ENCODE data around the gene ILKAP.

ILKAP gene

DNA sequence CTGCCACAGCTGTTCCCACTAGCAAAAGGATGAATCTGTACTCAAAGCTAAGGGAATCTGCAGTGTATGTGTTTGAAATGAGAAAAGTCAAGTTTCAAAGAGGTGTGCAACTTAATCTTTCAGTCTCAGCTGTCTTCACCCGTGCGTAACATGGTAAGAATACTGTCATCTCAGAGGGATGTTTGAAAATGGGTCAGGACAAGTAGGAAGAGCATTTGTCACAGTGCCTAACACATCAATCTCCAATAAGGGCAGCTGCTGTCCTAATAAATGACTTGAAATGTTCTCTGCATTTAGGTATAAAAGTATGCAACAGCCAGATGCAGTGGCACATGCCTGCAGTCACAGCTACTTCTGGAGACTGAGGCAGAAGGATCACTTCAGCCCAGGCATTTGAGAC lies 13.1 kb downstream of the ILKAP start:
- no peaks in the 10 kb centered on the region for H3K4me1 ChIP-seq (ENCODE audit: control insufficient read depth in 2 of 2, insufficient read depth in 2 of 2, low read length in 2 of 2)
- H3K9ac ChIP-seq (ENCODE audit: low read depth in 1 of 2, low read length in 2 of 2) = no peak overlapping the region
- no peak overlapping the region for H3K4me3 ChIP-seq (ENCODE audit: low read length in 2 of 2)
- peaks cover 57 to 66% of the 10 kb centered on the region in 2 donors for H3K36me3 ChIP-seq (ENCODE audit: control insufficient read depth in 2 of 2, insufficient read depth in 2 of 2, low read length in 2 of 2)
- H3K27me3 ChIP-seq (ENCODE audit: control insufficient read depth in 2 of 2, insufficient read depth in 2 of 2, low read length in 2 of 2) = no peaks in the 10 kb centered on the region
- no peak overlapping the region for H3K27ac ChIP-seq (ENCODE audit: low read depth in 2 of 2, low read length in 2 of 2)
- no peaks in the 10 kb centered on the region for H3K9me3 ChIP-seq (ENCODE audit: control insufficient read depth in 2 of 2, low read length in 2 of 2)

- Histone ChIP-seq H3K9me3 (ENCODE audit: control insufficient read depth in 2 of 2, low read length in 2 of 2) (no peaks in the 10 kb centered on the region), H3K27me3 (ENCODE audit: control insufficient read depth in 2 of 2, insufficient read depth in 2 of 2, low read length in 2 of 2) (no peaks in the 10 kb centered on the region), H3K36me3 (ENCODE audit: control insufficient read depth in 2 of 2, insufficient read depth in 2 of 2, low read length in 2 of 2) (peaks cover 70 to 71% of the 10 kb centered on the region in 2 donors), H3K9ac (ENCODE audit: low read depth in 1 of 2, low read length in 2 of 2) (no peak overlapping the region), H3K4me1 (ENCODE audit: control insufficient read depth in 2 of 2, insufficient read depth in 2 of 2, low read length in 2 of 2) (no peaks in the 10 kb centered on the region), H3K27ac (ENCODE audit: low read depth in 2 of 2, low read length in 2 of 2) (no peak overlapping the region), H3K4me3 (ENCODE audit: low read length in 2 of 2) (no peak overlapping the region)
Measured at GRCh38 chr2:238187618-238188548, 15.6 kb downstream of the ILKAP start.

- no peaks in the 10 kb centered on the region for H3K4me1 ChIP-seq (ENCODE audit: control insufficient read depth in 2 of 2, insufficient read depth in 2 of 2, low read length in 2 of 2)
- no peak overlapping the region for H3K9ac ChIP-seq (ENCODE audit: low read depth in 1 of 2, low read length in 2 of 2)
- H3K36me3 ChIP-seq (ENCODE audit: control insufficient read depth in 2 of 2, insufficient read depth in 2 of 2, low read length in 2 of 2) = peaks cover 83 to 85% of the 10 kb centered on the region in 2 donors
- no peaks in the 10 kb centered on the region for H3K27me3 ChIP-seq (ENCODE audit: control insufficient read depth in 2 of 2, insufficient read depth in 2 of 2, low read length in 2 of 2)
- H3K4me3 ChIP-seq (ENCODE audit: low read length in 2 of 2) = no peak overlapping the region
- no peak overlapping the region for H3K27ac ChIP-seq (ENCODE audit: low read depth in 2 of 2, low read length in 2 of 2)
- H3K9me3 ChIP-seq (ENCODE audit: control insufficient read depth in 2 of 2, low read length in 2 of 2) = no peaks in the 10 kb centered on the region
Measured at GRCh38 chr2:238183821-238184220, 19.7 kb downstream of the ILKAP start.

- Histone ChIP-seq H3K36me3 (ENCODE audit: control insufficient read depth in 2 of 2, insufficient read depth in 2 of 2, low read length in 2 of 2) (peaks cover 78 to 83% of the 10 kb centered on the region in 2 donors), H3K4me1 (ENCODE audit: control insufficient read depth in 2 of 2, insufficient read depth in 2 of 2, low read length in 2 of 2) (no peaks in the 10 kb centered on the region), H3K27me3 (ENCODE audit: control insufficient read depth in 2 of 2, insufficient read depth in 2 of 2, low read length in 2 of 2) (no peaks in the 10 kb centered on the region), H3K27ac (ENCODE audit: low read depth in 2 of 2, low read length in 2 of 2) (no peak overlapping the region), H3K4me3 (ENCODE audit: low read length in 2 of 2) (no peak overlapping the region), H3K9ac (ENCODE audit: low read depth in 1 of 2, low read length in 2 of 2) (no peak overlapping the region), H3K9me3 (ENCODE audit: control insufficient read depth in 2 of 2, low read length in 2 of 2) (no peaks in the 10 kb centered on the region)
Measured at GRCh38 chr2:238182362-238182761, 21.1 kb downstream of the ILKAP start.

DNA sequence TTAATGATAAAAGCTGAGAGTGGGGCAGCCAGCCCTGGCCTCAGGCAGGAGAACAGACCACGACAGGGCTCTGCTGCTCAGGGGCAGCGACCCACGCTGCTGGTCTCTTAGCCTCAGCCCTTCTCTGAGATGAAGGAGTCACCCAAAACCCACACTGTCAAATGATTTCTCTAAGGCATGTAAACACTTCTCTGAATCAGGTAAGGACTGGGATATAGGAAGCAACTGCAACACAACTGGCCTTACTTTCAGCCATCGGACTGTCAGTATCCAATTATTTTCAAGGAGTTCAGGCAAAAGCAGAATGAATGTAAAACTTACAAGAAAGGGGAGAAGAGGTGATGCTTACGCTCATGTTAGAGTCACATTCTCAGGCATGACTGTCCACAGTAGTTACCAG lies 22.9 kb downstream of the ILKAP start:
- no peak overlapping the region for H3K4me3 ChIP-seq (ENCODE audit: low read length in 2 of 2)
- peaks cover 68 to 81% of the 10 kb centered on the region in 2 donors for H3K36me3 ChIP-seq (ENCODE audit: control insufficient read depth in 2 of 2, insufficient read depth in 2 of 2, low read length in 2 of 2)
- H3K9me3 ChIP-seq (ENCODE audit: control insufficient read depth in 2 of 2, low read length in 2 of 2) = no peaks in the 10 kb centered on the region
- no peaks in the 10 kb centered on the region for H3K4me1 ChIP-seq (ENCODE audit: control insufficient read depth in 2 of 2, insufficient read depth in 2 of 2, low read length in 2 of 2)
- no peaks in the 10 kb centered on the region for H3K27me3 ChIP-seq (ENCODE audit: control insufficient read depth in 2 of 2, insufficient read depth in 2 of 2, low read length in 2 of 2)
- no peak overlapping the region for H3K9ac ChIP-seq (ENCODE audit: low read depth in 1 of 2, low read length in 2 of 2)
- no peak overlapping the region for H3K27ac ChIP-seq (ENCODE audit: low read depth in 2 of 2, low read length in 2 of 2)

DNA sequence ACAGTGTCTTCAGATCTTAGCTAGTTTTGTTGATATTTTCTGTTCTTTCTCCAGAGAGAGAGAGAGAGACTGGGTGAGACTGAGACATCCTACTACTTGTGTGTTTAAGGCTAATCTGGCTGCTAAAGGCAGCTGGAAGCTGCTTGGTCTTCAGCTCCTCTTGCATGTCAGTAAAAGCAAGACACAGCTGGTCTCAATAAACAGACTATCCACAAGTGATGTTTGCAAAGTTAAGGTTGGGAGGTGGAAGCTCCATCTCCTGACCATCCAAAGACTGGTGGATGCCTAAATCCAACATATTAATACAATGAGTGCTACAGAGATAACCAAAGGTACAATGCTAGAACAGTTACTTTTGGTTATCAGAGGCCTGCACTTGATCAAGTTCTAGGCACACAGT lies 26.9 kb downstream of the ILKAP start:
- Histone ChIP-seq H3K4me1 (ENCODE audit: control insufficient read depth in 2 of 2, insufficient read depth in 2 of 2, low read length in 2 of 2) (peaks cover 0 to 7% of the 10 kb centered on the region in 2 donors), H3K9me3 (ENCODE audit: control insufficient read depth in 2 of 2, low read length in 2 of 2) (no peaks in the 10 kb centered on the region), H3K27me3 (ENCODE audit: control insufficient read depth in 2 of 2, insufficient read depth in 2 of 2, low read length in 2 of 2) (no peaks in the 10 kb centered on the region), H3K36me3 (ENCODE audit: control insufficient read depth in 2 of 2, insufficient read depth in 2 of 2, low read length in 2 of 2) (peaks cover 55 to 72% of the 10 kb centered on the region in 2 donors), H3K4me3 (ENCODE audit: low read length in 2 of 2) (no peak overlapping the region), H3K27ac (ENCODE audit: low read depth in 2 of 2, low read length in 2 of 2) (no peak overlapping the region), H3K9ac (ENCODE audit: low read depth in 1 of 2, low read length in 2 of 2) (no peak overlapping the region)

GRCh38 chr2:238174701-238175100 lies 28.8 kb downstream of the ILKAP start:
- H3K9me3 ChIP-seq (ENCODE audit: control insufficient read depth in 2 of 2, low read length in 2 of 2) = no peaks in the 10 kb centered on the region
- peaks cover 0 to 7% of the 10 kb centered on the region in 2 donors for H3K4me1 ChIP-seq (ENCODE audit: control insufficient read depth in 2 of 2, insufficient read depth in 2 of 2, low read length in 2 of 2)
- H3K9ac ChIP-seq (ENCODE audit: low read depth in 1 of 2, low read length in 2 of 2) = no peak overlapping the region
- peak overlapping the region; percentile 13 to 69 for H3K27ac ChIP-seq (ENCODE audit: low read depth in 2 of 2, low read length in 2 of 2)
- no peaks in the 10 kb centered on the region for H3K27me3 ChIP-seq (ENCODE audit: control insufficient read depth in 2 of 2, insufficient read depth in 2 of 2, low read length in 2 of 2)
- no peak overlapping the region for H3K4me3 ChIP-seq (ENCODE audit: low read length in 2 of 2)
- peaks cover 54 to 65% of the 10 kb centered on the region in 2 donors for H3K36me3 ChIP-seq (ENCODE audit: control insufficient read depth in 2 of 2, insufficient read depth in 2 of 2, low read length in 2 of 2)

DNA sequence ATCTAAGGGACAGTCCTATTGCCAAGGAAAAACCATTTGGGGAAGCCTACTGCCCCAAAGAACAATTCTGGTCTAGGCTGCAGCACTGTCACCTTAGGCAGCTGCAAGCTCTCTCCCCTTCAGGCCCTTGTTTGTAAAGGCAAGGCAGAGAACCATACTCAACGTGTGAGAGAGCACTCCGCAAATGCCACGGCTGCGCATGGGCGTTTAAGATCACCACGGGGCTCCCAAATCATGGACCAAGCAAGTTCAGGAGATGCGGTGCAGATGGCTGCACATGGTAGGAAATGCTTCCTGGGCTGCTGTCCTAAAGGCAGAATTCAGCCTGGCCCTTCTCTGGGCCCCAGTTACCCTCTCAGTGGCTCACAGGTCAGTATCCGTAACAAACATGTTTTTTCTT lies 29.2 kb downstream of the ILKAP start:
- Histone ChIP-seq H3K27ac (ENCODE audit: low read depth in 2 of 2, low read length in 2 of 2) (peak overlapping the region; percentile 13 to 69), H3K9ac (ENCODE audit: low read depth in 1 of 2, low read length in 2 of 2) (no peak overlapping the region), H3K9me3 (ENCODE audit: control insufficient read depth in 2 of 2, low read length in 2 of 2) (no peaks in the 10 kb centered on the region), H3K4me1 (ENCODE audit: control insufficient read depth in 2 of 2, insufficient read depth in 2 of 2, low read length in 2 of 2) (peaks cover 0 to 7% of the 10 kb centered on the region in 2 donors), H3K27me3 (ENCODE audit: control insufficient read depth in 2 of 2, insufficient read depth in 2 of 2, low read length in 2 of 2) (no peaks in the 10 kb centered on the region), H3K36me3 (ENCODE audit: control insufficient read depth in 2 of 2, insufficient read depth in 2 of 2, low read length in 2 of 2) (peaks cover 52 to 63% of the 10 kb centered on the region in 2 donors), H3K4me3 (ENCODE audit: low read length in 2 of 2) (no peak overlapping the region)

- Histone ChIP-seq H3K4me3 (ENCODE audit: low read length in 2 of 2) (no peak overlapping the region), H3K9ac (ENCODE audit: low read depth in 1 of 2, low read length in 2 of 2) (no peak overlapping the region), H3K27me3 (ENCODE audit: control insufficient read depth in 2 of 2, insufficient read depth in 2 of 2, low read length in 2 of 2) (no peaks in the 10 kb centered on the region), H3K36me3 (ENCODE audit: control insufficient read depth in 2 of 2, insufficient read depth in 2 of 2, low read length in 2 of 2) (peaks cover 51 to 64% of the 10 kb centered on the region in 2 donors), H3K27ac (ENCODE audit: low read depth in 2 of 2, low read length in 2 of 2) (no peak overlapping the region), H3K9me3 (ENCODE audit: control insufficient read depth in 2 of 2, low read length in 2 of 2) (no peaks in the 10 kb centered on the region), H3K4me1 (ENCODE audit: control insufficient read depth in 2 of 2, insufficient read depth in 2 of 2, low read length in 2 of 2) (peaks cover 0 to 7% of the 10 kb centered on the region in 2 donors)
Measured at GRCh38 chr2:238173692-238174091, 29.8 kb downstream of the ILKAP start.

DNA sequence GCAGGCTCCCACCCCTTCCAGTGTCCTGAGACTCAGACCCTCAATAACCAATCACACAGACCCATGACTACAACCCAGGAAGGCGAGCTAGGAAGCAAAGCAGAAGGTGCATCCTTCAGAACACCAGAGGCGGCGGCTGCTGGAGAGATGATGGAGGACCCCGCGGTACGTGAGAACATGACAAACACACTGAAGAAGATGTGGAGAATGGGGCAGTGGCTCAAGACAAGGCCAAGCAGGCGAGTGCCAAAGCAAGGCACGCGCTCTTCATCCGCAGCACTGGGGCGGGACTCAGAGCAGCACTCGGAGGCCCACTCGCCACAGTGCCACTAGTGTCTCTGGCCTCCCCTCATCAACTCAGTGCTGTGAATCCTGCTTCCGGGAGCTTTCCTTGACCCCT lies 31.1 kb downstream of the ILKAP start:
- peaks cover 0 to 7% of the 10 kb centered on the region in 2 donors for H3K4me1 ChIP-seq (ENCODE audit: control insufficient read depth in 2 of 2, insufficient read depth in 2 of 2, low read length in 2 of 2)
- no peak overlapping the region for H3K9ac ChIP-seq (ENCODE audit: low read depth in 1 of 2, low read length in 2 of 2)
- H3K9me3 ChIP-seq (ENCODE audit: control insufficient read depth in 2 of 2, low read length in 2 of 2) = no peaks in the 10 kb centered on the region
- peaks cover 50 to 54% of the 10 kb centered on the region in 2 donors for H3K36me3 ChIP-seq (ENCODE audit: control insufficient read depth in 2 of 2, insufficient read depth in 2 of 2, low read length in 2 of 2)
- H3K27ac ChIP-seq (ENCODE audit: low read depth in 2 of 2, low read length in 2 of 2) = no peak overlapping the region
- no peak overlapping the region for H3K4me3 ChIP-seq (ENCODE audit: low read length in 2 of 2)
- H3K27me3 ChIP-seq (ENCODE audit: control insufficient read depth in 2 of 2, insufficient read depth in 2 of 2, low read length in 2 of 2) = no peaks in the 10 kb centered on the region
